HepG2 (cell line): ENCODE results near the gene BTBD7. TPM values are rescaled to one million over a fixed set of nuclear protein-coding genes. Genes with fewer than 3 reads are reported as not detected.

ENCODE experiments used
- ATAC-seq: fragments of 200-7000 bp; cut with Tn5 transposase; 3 replicates; pipeline ENCODE4 v1.9.1; 2020; ENCODE audit warnings: mild to moderate bottlenecking, moderate library complexity
- BruUV-seq: library from RNA; stranded (reverse); fragments of 400-500 nt; replicated peaks from 2 replicates; lab custom pipeline; 2021; lab: Mats Ljungman, UMichigan
- CTCF ChIA-PET: fragments of 300-600 bp; formaldehyde crosslinking; extraction: SDS; loops from one replicate; lab custom pipeline; 2021; ENCODE audit warnings: low total read pairs, inconsistent platforms, low intra/inter-chr PET ratio; lab: Yijun Ruan, JAX
- POLR2A ChIA-PET: fragments of 350-600 bp; sonication (Branson Sonifier 250); formaldehyde crosslinking; loops from one replicate; lab custom pipeline; 2020; ENCODE audit warnings: antibody characterized with exemption, inconsistent platforms; lab: Yijun Ruan, JAX
- DNase-seq: peaks from one replicate; pipeline ENCODE4 v3.0.0-alpha.2; 2015; ENCODE audit warnings: low spot score
- FAIRE-seq: peaks from 3 replicates; lab custom pipeline; 2011; peaks lifted over from hg19 to GRCh38; lab: Jason Lieb, UNC
- H2AFZ ChIP-seq: one replicate; pipeline ENCODE4 v1.6.1; 2011; ENCODE audit warnings: low read length, inconsistent platforms
- H3K27ac ChIP-seq: fragments of 300-600 bp; 3 replicates; pipeline ENCODE4 v1.8.0; 2011; ENCODE audit warnings: mixed run types, mild to moderate bottlenecking, mixed read lengths, low read length, inconsistent platforms; ENCODE audit not compliant: insufficient read depth; ENCODE audit errors: extremely low read length
- H3K27me3 ChIP-seq, 2 experiments: fragments of 200-600 bp in 1 of 2; 2 replicates in 1 of 2; 3 replicates in 1 of 2; pipeline versions ENCODE4 v1.6.0 to v1.8.0; 2011; ENCODE audit warnings: low read length in 2 of 2, mild to moderate bottlenecking in 2 of 2, moderate library complexity in 2 of 2, inconsistent platforms in 1 of 2; ENCODE audit not compliant: insufficient read depth in 2 of 2, control insufficient read depth in 1 of 2
- H3K36me3 ChIP-seq, 2 experiments: fragments of 200-600 bp in 1 of 2; replicated peaks in 1 of 2; 2 replicates in 1 of 2; 3 replicates in 1 of 2; pipeline versions ENCODE4 v1.5.1 to v1.8.0; 2011; ENCODE audit warnings: low read length in 2 of 2, inconsistent platforms in 1 of 2; ENCODE audit not compliant: insufficient read depth in 2 of 2, control insufficient read depth in 1 of 2
- H3K4me1 ChIP-seq: 2 replicates; pipeline ENCODE4 v1.5.1; 2012; ENCODE audit warnings: low read length, inconsistent platforms; ENCODE audit not compliant: insufficient read depth
- H3K4me2 ChIP-seq: 2 replicates; pipeline ENCODE4 v1.6.0; 2011; ENCODE audit warnings: low read depth, low read length, inconsistent platforms
- H3K4me3 ChIP-seq, 3 experiments: fragments of 200-600 bp in 1 of 3; sonication (generic), shearing (Covaris generic) in 1 of 3; replicated peaks in 1 of 3; 2 replicates each; pipeline ENCODE4 v1.5.1; 2011 to 2016; ENCODE audit warnings: low read length in 3 of 3, inconsistent platforms in 2 of 3, low read depth in 2 of 3, mild to moderate bottlenecking in 2 of 3, control low read depth in 1 of 3, mixed read lengths in 1 of 3; ENCODE audit not compliant: insufficient read depth in 1 of 3
- H3K79me2 ChIP-seq: one replicate; pipeline ENCODE4 v1.6.1; 2011; ENCODE audit warnings: low read length, inconsistent platforms; ENCODE audit not compliant: insufficient read depth
- H3K9ac ChIP-seq: 2 replicates; pipeline ENCODE4 v1.6.0; 2011; ENCODE audit warnings: mild to moderate bottlenecking, low read depth, low read length, inconsistent platforms; ENCODE audit not compliant: insufficient read depth
- H3K9me3 ChIP-seq: 2 replicates; pipeline ENCODE4 v1.5.1; 2012; ENCODE audit warnings: mild to moderate bottlenecking, low read length
- H4K20me1 ChIP-seq: 2 replicates; pipeline ENCODE4 v1.6.0; 2011; ENCODE audit warnings: inconsistent platforms, mild to moderate bottlenecking, low read length, moderate library complexity; ENCODE audit not compliant: insufficient read depth
- BRCA1 ChIP-seq: sonication (generic); formaldehyde crosslinking; IDR thresholded peaks from 2 replicates; pipeline ENCODE4 v1.4.0; 2020; ENCODE audit warnings: missing genetic modification reagents
- ZNF891 ChIP-seq: sonication (generic); formaldehyde crosslinking; IDR thresholded peaks from 2 replicates; pipeline ENCODE4 v1.5.0; 2020; ENCODE audit warnings: mild to moderate bottlenecking, missing genetic modification reagents
- ZSCAN20 ChIP-seq: sonication (generic); formaldehyde crosslinking; IDR thresholded peaks from 2 replicates; pipeline ENCODE4 v1.4.0; 2020; ENCODE audit warnings: missing genetic modification reagents, mild to moderate bottlenecking, borderline replicate concordance
- WGBS: methylation state at CpG from one replicate; pipeline ENCODE4 v1.1.6; 2017; ENCODE audit warnings: low lambda C conversion rate; 5-methylcytosine and 5-hydroxymethylcytosine counted together
- in situ Hi-C: cut with HindIII; loops from 2 replicates; pipeline ENCODE4 v1.10.0; 2017; ENCODE audit warnings: low pct_unique_long_range_greater_than_20kb; ENCODE audit not compliant: extremely low pct_ligation_motif_present
- intact Hi-C: fragments of 100-400 bp; cut with micrococcal nuclease; formaldehyde crosslinking; loops from one replicate; pipeline ENCODE4 v1.10.0; 2022; ENCODE audit not compliant: unreplicated experiment
- polyA plus RNA-seq, 8 experiments: library from polyadenylated mRNA; depleted of rRNA in 3 of 8; stranded (reverse) in 7 of 8; unstranded in 1 of 8; fragments of >200 nt; fragmentation: Illumina TruSeq in 4 of 8; extraction: Trizol in 4 of 8; gene quantifications; 2 replicates each; pipeline versions ENCODE4 v1.2.1 to v1.2.3, GENCODE V29; 2011 to 2016; ENCODE audit warnings: low read depth in 4 of 8, missing spikeins in 1 of 8, mixed read lengths in 1 of 8; ENCODE audit not compliant: insufficient read depth in 1 of 8
- total RNA-seq, 5 experiments: library from RNA; depleted of rRNA; stranded (reverse); fragments of >200 nt; fragmentation: Illumina TruSeq; extraction: Trizol; gene quantifications; 2 replicates each; pipeline ENCODE4 v1.2.3, GENCODE V29; 2016; ENCODE audit warnings: low read depth in 1 of 5
- TF ChIP-seq, protein P1 (sequence below): sonication (generic); formaldehyde crosslinking; conservative IDR thresholded peaks from 2 replicates; pipeline ENCODE4 v1.4.0; 2020; ENCODE audit warnings: missing genetic modification reagents
- TF ChIP-seq, protein P2 (sequence below): IDR thresholded peaks from 2 replicates; pipeline ENCODE4 v1.6.1; 2018; ENCODE audit warnings: missing genetic modification reagents, mild to moderate bottlenecking, missing compliant biosample characterization

The BTBD7 gene
- total and polyA plus RNA-seq, 2 of the 13 experiments (the other 11 are each of a cell fraction or from before 2014, with no cell fraction given), result 11.6 to 15.2 TPM

- TF ChIP-seq, protein P1, sequence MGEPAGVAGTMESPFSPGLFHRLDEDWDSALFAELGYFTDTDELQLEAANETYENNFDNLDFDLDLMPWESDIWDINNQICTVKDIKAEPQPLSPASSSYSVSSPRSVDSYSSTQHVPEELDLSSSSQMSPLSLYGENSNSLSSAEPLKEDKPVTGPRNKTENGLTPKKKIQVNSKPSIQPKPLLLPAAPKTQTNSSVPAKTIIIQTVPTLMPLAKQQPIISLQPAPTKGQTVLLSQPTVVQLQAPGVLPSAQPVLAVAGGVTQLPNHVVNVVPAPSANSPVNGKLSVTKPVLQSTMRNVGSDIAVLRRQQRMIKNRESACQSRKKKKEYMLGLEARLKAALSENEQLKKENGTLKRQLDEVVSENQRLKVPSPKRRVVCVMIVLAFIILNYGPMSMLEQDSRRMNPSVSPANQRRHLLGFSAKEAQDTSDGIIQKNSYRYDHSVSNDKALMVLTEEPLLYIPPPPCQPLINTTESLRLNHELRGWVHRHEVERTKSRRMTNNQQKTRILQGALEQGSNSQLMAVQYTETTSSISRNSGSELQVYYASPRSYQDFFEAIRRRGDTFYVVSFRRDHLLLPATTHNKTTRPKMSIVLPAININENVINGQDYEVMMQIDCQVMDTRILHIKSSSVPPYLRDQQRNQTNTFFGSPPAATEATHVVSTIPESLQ (CRISPR knock-in tag), result no peak
- TF ChIP-seq ZSCAN20 (CRISPR knock-in tag), result no peak
- TF ChIP-seq, all 625 proteins: peak for 0
Measured at GRCh38 chr14:93302688-93303581, 29.9 kb downstream of the BTBD7 start (continued).

- intact Hi-C loops, result no loop called here
- Histone ChIP-seq H3K79me2 (peaks cover 39% of the 10 kb centered on the region), H3K4me1 (peaks cover 12% of the 10 kb centered on the region), H3K36me3 (no peaks in the 10 kb centered on the region), H2AFZ (no peak overlapping the region), H3K27ac (no peak overlapping the region), H4K20me1 (peaks cover 11% of the 10 kb centered on the region; the same call in 1 of the 2 replicates), H3K27me3 (no peaks in the 10 kb centered on the region), H3K4me2 (no peak overlapping the region)
- POLR2A ChIA-PET, result no interaction called here
- in situ Hi-C loops, result no loop called here
- ATAC-seq (no peak), FAIRE-seq (no peak), DNase-seq (no peak)
- TF ChIP-seq ZNF891 (CRISPR knock-in tag), result no peak
- TF ChIP-seq BRCA1 (CRISPR knock-in tag), result no peak
- TF ChIP-seq, protein P2, sequence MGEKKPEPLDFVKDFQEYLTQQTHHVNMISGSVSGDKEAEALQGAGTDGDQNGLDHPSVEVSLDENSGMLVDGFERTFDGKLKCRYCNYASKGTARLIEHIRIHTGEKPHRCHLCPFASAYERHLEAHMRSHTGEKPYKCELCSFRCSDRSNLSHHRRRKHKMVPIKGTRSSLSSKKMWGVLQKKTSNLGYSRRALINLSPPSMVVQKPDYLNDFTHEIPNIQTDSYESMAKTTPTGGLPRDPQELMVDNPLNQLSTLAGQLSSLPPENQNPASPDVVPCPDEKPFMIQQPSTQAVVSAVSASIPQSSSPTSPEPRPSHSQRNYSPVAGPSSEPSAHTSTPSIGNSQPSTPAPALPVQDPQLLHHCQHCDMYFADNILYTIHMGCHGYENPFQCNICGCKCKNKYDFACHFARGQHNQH (CRISPR knock-in tag), result no peak
- TF ChIP-seq, all 625 proteins: peak for 0
- H3K4me3 ChIP-seq, result no peak overlapping the region
- BruUV-seq, result no TSS peak
- H3K9me3 ChIP-seq, result no peaks in the 10 kb centered on the region
- H3K9ac ChIP-seq, result no peak overlapping the region
- CTCF ChIA-PET, result no interaction called here
- WGBS, result 94% methylated on average over 6 of the region's 6 CpGs
Measured at GRCh38 chr14:93301821-93302447, 30.9 kb downstream of the BTBD7 start.
